Stimulated activated naive CD8-positive, alpha-beta T cell treated with anti-CD3 and anti-CD28 coated beads, Interleukin-15, amount 100 ng/mL, for 72 hours (primary cell): ENCODE measurements around the gene SRL.
A peak's percentile ranks its signal among the peaks of the same experiment; 100 is the strongest.
"Not testable (repeated sequence)": the region's sequence is repeated elsewhere in the genome, so short reads cannot be mapped to it uniquely, and the experiment has no call there.

Experiments
- ATAC-seq: fragments of 150-1000 bp; cut with Tn5 transposase; 2 replicates; pipeline ENCODE4 v1.10.0; 2021; ENCODE audit warnings: mild to moderate bottlenecking, moderate library complexity
- DNase-seq, 2 donors: peaks; one replicate each; pipeline ENCODE4 v3.0.0; 2021 to 2022
- H3K27ac Mint-ChIP-seq, 2 donors: one replicate each; pipeline ENCODE4 v1.8.0; 2022; ENCODE audit warnings: mild to moderate bottlenecking in 2 of 2, mixed read lengths in 2 of 2, moderate library complexity in 2 of 2
- H3K27me3 Mint-ChIP-seq: one replicate; pipeline ENCODE4 v1.8.0; 2022; ENCODE audit warnings: mixed read lengths
- H3K4me1 Mint-ChIP-seq: one replicate; pipeline ENCODE4 v1.8.0; 2022; ENCODE audit warnings: mild to moderate bottlenecking, mixed read lengths
- H3K4me3 Mint-ChIP-seq, 2 donors: one replicate each; pipeline ENCODE4 v1.8.0; 2022; ENCODE audit warnings: mild to moderate bottlenecking in 2 of 2, mixed read lengths in 2 of 2, moderate library complexity in 1 of 2
- H3K9me3 Mint-ChIP-seq, 2 donors: one replicate each; pipeline ENCODE4 v1.8.0; 2022; ENCODE audit warnings: mixed read lengths in 2 of 2

Gene SRL

DNA sequence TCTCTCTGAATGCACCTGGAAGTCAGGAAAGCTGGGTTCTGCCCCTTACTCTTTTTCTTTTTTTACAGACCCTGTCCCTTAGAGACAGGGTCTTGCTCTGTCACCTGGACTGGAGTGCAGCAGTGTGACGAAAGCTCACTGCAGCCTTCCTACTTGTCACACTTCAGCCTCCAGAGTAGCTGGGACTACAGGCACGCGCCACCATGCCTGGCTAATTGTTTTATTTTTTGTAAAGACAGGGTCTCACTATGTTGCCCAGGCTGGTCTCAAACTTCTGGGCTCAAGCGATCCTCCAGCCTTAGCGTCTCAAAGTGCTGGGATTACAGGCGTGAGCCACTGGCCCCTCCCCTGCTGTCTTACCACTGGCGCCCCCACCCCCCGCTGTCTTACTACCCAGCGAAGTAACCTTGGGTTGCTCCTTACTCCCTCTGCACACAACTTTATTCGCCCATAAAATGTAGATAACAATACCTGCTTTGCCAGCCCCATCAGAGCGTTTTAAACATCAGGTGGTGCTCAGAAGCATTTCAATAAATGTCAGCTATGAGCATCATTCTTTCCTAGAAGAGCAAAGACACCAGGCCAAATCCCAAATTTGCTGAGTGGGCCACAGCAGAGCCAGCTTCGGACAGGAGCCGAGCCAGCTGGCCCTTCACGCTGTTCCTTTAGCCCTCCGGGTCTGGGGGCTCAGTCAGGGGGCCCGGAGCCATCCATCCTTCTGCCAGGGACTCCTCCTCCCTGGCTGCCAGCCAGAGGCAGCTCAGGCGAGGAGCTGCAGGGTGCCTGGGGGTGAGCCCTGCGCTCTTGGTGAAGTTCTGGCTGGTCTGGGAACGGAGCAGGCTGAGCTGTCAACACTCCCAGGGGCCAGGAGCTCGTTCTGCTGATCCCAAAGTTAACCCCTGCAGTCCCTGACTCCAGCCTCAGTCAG is 24.4 kb downstream of the SRL start:
- H3K4me3 Mint-ChIP-seq: no peak overlapping the region
- no peak overlapping the region for H3K27ac Mint-ChIP-seq
- peaks cover 8% of the 10 kb centered on the region for H3K27me3 Mint-ChIP-seq
- ATAC-seq (no peak), DNase-seq (no peak)
- no peaks in the 10 kb centered on the region for H3K9me3 Mint-ChIP-seq
- no peaks in the 10 kb centered on the region for H3K4me1 Mint-ChIP-seq

DNA sequence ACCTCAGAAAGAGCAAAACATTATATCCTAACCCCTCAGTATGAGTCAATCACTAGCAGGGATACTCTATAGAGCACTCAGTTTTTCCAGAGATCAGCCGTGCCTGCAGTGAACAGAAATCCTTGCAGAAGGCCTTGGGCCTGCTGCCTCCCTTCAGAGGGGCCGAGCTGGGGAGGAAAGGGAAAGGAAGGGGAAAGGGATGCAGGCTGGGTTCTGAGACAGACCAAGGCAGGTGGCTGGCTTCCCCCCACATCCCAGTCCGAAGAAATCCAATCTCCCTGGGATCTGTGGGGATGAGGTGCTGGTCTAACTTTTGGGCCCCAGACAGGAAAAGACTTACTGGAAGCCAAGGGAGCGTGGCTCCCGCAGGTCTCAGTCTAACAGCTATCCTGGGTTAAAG is 25.3 kb downstream of the SRL start:
- peaks cover 8% of the 10 kb centered on the region for H3K27me3 Mint-ChIP-seq
- DNase-seq: no peak
- H3K4me1 Mint-ChIP-seq: no peaks in the 10 kb centered on the region
- ATAC-seq: no peak
- H3K27ac Mint-ChIP-seq: no peak overlapping the region
- no peaks in the 10 kb centered on the region for H3K9me3 Mint-ChIP-seq
- H3K4me3 Mint-ChIP-seq: no peak overlapping the region

DNA sequence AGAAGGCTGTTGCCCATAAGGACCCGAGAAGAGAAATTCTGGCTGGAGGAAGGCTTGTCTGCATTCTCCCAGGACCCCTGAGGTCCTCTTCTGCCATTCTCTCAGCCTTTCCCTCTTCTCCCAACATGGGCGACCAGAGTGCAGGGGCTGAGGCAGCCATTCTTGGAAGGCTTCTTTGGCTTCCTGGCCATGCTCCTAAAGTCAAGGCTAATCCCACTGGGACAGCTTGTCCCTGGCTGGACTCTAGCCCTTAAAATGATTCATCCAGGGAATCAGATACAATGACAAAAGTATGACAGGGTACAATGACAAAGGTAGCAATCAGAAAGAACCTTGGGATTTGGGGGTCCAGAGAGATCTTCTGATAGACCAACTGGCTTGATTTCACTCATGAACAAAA is 26.8 kb downstream of the SRL start:
- H3K4me3 Mint-ChIP-seq: no peak overlapping the region

DNA sequence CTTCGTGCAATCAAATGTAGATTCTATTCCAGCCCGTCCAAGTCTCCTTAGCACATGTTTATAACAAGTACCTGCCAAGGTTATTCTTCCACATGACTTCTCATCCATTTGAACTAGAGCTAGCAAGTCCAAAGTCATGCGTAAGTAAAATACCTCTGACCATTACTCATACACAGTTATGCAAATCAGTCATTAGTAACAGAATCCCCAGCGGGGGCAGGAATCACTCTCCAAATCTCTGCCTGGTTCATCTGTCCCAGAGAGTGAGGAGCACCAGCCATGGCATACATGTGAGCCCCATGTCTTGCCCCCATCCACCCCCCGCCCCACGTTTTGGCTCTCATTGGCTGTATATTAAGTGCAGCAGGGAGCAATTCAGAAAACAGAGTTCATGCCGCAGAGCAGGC is 27.7 kb downstream of the SRL start:
- Mint-ChIP-seq H3K4me1 (no peaks in the 10 kb centered on the region), H3K9me3 (no peaks in the 10 kb centered on the region), H3K4me3 (no peak overlapping the region), H3K27ac (no peak overlapping the region), H3K27me3 (peaks cover 16% of the 10 kb centered on the region)
- ATAC-seq: no peak
- DNase-seq: no peak

More for the DNA sequence above, 26.8 kb downstream of the SRL start:
- Mint-ChIP-seq H3K4me1 (no peaks in the 10 kb centered on the region), H3K27ac (no peak overlapping the region), H3K9me3 (no peaks in the 10 kb centered on the region), H3K27me3 (peaks cover 8% of the 10 kb centered on the region)
- ATAC-seq (no peak), DNase-seq (no peak)

DNA sequence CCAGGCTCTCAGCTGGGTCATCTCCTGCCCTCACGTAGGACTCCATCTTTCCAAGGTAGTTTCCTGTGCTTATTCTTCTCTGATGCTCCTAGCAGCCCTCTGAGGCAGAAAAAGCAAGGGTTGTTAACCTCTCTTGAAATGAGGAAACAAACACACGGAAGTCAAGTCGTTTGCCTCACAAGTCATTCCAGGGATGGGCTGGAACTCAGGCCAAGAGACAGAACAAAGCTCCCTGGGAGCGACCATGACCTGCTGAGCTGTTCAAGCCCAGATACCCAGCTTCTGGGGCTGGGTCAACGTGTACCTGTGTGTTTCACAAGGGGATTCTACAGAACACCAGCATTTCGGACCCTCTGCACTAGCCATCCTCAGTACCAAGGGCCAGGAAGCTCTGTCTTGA is 28.1 kb downstream of the SRL start:
- ATAC-seq (no peak), DNase-seq (no peak)
- H3K4me3 Mint-ChIP-seq: no peak overlapping the region
- H3K27me3 Mint-ChIP-seq: peaks cover 17% of the 10 kb centered on the region
- no peak overlapping the region for H3K27ac Mint-ChIP-seq
- no peaks in the 10 kb centered on the region for H3K4me1 Mint-ChIP-seq
- no peaks in the 10 kb centered on the region for H3K9me3 Mint-ChIP-seq

DNA sequence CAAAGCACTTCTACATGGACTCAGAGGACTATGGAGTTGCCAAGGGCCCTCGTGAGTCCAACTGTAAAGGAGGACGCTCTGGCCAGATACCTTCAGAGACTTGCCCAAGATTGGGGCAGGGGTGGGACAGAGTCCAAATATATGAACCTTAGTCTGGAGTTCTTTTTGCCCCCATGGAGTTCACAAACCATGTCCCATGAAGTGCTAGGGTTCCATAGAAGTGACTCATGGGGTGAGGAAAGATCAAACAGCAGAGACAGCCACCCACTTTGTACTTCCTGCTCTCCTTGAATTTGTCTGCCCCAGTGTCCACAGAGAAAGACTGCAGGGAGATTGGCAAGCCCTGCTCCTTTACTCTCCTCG is 29.0 kb downstream of the SRL start:
- Mint-ChIP-seq H3K4me3 (no peak overlapping the region), H3K4me1 (no peaks in the 10 kb centered on the region), H3K9me3 (no peaks in the 10 kb centered on the region), H3K27ac (peak overlapping the region in 1 of 2 donors; percentile 32), H3K27me3 (peaks cover 19% of the 10 kb centered on the region)
- ATAC-seq (no peak), DNase-seq (no peak)

DNA sequence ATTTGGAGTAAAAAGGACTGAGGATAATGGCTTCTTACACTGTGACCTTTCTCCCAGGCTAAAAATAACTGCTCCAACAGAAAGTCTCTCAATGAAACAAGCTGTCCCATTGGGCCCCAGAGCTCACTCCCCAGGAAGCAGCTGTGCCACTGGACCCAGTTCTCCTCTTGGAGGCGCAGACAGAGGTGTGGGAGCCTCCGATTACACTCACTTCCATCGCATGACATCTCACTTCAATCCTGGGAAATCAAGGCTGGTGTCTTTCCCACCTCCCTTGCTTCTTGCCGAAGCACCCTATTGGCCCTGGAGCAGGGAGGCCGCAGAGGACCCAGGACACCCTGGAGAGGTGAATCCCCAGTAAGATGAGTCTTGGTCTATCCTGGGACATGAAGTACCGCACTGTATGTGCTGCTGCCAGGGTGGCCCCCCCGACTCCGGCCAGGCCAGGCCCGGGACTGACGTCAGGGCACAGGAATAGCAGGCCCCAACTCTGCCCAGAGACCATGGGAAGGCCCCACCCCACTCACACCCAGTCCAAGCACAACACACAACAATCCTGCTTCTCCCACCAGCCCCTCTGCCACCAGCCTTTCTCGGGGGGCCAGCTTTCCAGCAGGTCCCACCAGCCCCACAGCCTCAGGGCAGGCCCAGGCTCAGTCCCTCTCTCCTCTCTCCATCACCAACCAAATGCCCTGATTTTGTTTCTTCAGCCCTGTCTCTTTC is 29.5 kb downstream of the SRL start:
- Mint-ChIP-seq H3K4me3 (no peak overlapping the region), H3K27me3 (peaks cover 24% of the 10 kb centered on the region), H3K27ac (no peak overlapping the region), H3K4me1 (peaks cover 5% of the 10 kb centered on the region), H3K9me3 (no peaks in the 10 kb centered on the region)
- no peak for ATAC-seq
- no peak for DNase-seq

DNA sequence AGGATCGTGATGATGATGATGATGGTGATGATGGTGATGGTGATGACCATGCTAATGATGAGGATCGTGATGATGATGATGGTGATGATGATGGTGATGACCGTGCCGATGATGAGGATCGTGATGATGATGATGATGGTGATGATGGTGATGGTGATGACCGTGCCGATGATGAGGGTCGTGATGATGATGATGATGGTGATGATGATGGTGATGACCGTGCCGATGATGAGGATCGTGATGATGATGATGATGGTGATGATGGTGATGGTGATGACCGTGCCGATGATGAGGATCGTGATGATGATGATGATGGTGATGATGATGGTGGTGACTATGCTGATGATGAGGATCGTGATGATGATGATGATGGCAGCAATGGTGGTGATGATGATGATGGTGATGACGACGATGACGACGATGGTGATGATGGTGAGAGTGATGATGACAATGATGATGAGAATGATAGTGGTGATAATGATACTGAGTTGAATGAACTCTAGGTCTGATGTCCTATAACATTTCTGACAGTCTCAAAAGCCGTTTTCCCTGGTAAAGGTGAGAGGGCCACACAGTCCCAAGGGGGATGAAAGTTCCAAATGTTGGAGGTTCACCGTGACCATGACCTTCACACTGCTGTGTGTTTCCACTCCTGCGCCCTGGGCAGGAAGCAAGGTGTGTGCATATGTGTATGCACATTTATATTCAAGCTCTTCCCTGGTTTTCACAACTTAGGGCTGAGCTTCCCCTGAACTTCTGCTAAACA is 30.3 kb downstream of the SRL start:
- not testable (repeated sequence) for H3K27ac Mint-ChIP-seq, H3K4me3 Mint-ChIP-seq, ATAC-seq, DNase-seq, H3K9me3 Mint-ChIP-seq
- Mint-ChIP-seq H3K27me3 (peaks cover 29% of the 10 kb centered on the region), H3K4me1 (peaks cover 12% of the 10 kb centered on the region)

DNA sequence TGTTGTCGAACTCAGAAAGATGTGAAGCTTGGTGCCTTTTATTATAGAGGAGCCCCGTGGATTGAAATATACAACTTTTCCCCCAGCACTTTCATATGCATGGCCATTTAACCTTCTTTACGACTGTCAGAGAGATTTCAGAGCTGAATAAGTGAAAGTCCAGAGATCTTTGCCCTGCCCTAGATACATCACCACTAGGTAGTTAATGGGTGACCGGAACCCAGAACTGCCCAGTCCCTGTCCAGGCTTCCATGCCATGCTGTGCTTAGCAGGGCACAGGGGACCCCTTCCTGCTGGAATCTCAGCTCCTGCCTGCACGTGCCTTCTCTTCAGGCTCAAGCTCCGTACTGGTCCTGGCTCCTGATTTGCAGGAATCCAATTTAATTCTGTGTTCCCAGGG is 32.2 kb downstream of the SRL start:
- H3K4me3 Mint-ChIP-seq: no peak overlapping the region

DNA sequence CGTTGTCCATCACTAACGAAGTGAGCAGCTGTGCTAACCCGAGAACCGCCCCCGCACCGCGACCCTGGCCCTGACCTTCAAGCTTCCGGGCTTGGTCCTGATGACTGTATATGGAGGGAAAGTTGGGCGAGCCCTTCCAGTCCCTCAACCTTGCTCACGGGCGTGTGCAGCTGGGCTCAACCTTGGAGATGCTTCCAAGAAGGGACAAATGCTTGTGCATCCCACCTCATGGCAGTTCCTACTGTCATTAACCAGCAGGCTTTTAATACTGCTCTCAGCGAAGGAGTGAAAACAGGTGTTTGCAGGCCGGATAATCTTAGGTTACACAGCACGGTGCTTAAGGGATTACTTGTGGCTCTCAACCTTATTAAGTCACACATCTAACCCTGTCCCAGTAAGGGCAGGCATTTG is 33.5 kb downstream of the SRL start:
- Mint-ChIP-seq H3K9me3 (no peaks in the 10 kb centered on the region), H3K4me3 (no peak overlapping the region), H3K27me3 (peaks cover 28% of the 10 kb centered on the region), H3K4me1 (peaks cover 16% of the 10 kb centered on the region), H3K27ac (peak overlapping the region in 1 of 2 donors; percentile 15)
- no peak for DNase-seq
- ATAC-seq: no peak

More for the DNA sequence above, 32.2 kb downstream of the SRL start:
- DNase-seq (no peak), ATAC-seq (no peak)
- no peaks in the 10 kb centered on the region for H3K9me3 Mint-ChIP-seq
- H3K27ac Mint-ChIP-seq: no peak overlapping the region
- H3K27me3 Mint-ChIP-seq: peaks cover 28% of the 10 kb centered on the region
- H3K4me1 Mint-ChIP-seq: peaks cover 16% of the 10 kb centered on the region

DNA sequence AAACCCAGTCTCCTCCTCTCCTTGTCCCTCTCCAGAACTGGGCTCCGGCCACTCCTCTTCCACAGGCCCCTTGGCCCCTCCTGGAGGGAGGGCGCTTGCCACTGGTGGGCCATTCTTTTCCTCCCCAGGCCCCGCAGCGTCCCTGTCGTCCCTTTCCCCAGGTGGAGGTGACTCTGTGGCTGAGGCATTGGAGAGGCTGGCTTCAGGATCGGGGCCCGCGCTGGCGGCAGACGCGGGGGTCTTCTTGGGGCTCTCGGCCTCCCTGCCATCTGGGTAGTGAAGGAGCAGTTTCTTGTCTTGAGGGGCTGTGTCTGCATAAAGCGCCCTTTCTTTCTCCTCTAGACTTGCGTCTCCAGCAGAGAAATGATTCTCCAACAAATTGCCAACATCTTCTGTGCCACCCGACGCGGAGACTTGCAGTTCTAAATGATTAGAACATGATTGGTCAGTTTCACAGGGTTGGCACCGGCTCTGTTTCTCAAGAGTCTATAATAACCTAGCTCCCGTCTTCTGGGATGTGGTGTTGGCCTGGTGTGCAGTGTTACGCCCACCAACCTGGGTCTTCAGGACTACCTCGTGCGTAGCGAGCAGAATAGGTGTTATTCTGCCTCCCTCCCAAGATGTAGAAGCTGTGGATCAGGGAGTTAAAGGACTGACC is 34.1 kb downstream of the SRL start:
- H3K9me3 Mint-ChIP-seq: no peaks in the 10 kb centered on the region
- H3K4me3 Mint-ChIP-seq: peak overlapping the region in 1 of 2 donors; percentile 11
- ATAC-seq (no peak), DNase-seq (no peak)
- H3K4me1 Mint-ChIP-seq: peaks cover 16% of the 10 kb centered on the region
- peak overlapping the region in 1 of 2 donors; percentile 68 for H3K27ac Mint-ChIP-seq
- H3K27me3 Mint-ChIP-seq: peaks cover 28% of the 10 kb centered on the region

DNA sequence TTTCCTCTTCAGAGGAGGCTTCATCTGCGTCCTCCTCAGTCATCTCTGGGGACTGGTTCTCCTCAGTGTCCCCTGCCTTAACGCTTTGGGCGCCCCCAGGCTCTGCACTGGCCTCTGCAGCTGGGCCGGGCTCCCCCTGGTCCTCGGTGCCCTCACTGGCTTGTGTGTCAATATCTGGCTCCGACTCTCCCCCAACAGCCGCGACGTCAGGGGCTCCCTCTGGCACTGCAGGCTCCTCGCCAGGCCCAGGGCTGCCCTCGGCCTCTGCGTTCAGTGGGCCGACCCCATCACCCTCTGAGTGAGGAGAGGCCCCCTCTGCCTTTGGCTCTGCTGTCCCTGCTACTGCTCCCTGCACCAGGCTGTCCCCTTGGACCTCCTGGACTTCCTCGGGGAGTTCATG is 34.7 kb downstream of the SRL start:
- no peaks in the 10 kb centered on the region for H3K9me3 Mint-ChIP-seq
- H3K4me3 Mint-ChIP-seq: peak overlapping the region; percentile 11 to 36
- peaks cover 28% of the 10 kb centered on the region for H3K27me3 Mint-ChIP-seq
- peak overlapping the region; percentile 30 to 91 for H3K27ac Mint-ChIP-seq
- DNase-seq (no peak), ATAC-seq (no peak)
- peaks cover 16% of the 10 kb centered on the region for H3K4me1 Mint-ChIP-seq

DNA sequence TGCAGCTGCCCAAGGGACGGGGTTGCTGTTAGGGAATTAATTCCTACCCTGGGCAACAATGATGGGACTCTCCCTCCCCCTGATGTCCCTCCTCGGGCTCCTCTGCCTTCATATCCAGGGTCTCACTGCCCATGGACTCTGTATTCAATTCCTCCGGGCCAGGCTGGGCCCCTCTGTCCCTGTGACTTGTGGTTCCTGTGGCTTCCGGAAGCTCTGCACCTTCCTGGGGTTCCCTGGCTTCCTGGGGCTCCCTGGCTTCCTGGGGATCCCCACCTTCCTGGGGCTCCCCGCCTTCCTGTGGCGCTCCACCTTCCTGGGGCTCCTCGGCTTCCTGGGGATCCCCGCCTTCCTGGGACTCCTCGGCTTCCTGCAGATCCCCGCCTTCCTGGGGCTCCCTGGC is 35.2 kb downstream of the SRL start:
- peaks cover 28% of the 10 kb centered on the region for H3K27me3 Mint-ChIP-seq
- peak overlapping the region; percentile 11 to 36 for H3K4me3 Mint-ChIP-seq
- ATAC-seq (no peak), DNase-seq (no peak)
- H3K9me3 Mint-ChIP-seq: no peaks in the 10 kb centered on the region
- peaks cover 16% of the 10 kb centered on the region for H3K4me1 Mint-ChIP-seq
- H3K27ac Mint-ChIP-seq: peak overlapping the region in 1 of 2 donors; percentile 30

DNA sequence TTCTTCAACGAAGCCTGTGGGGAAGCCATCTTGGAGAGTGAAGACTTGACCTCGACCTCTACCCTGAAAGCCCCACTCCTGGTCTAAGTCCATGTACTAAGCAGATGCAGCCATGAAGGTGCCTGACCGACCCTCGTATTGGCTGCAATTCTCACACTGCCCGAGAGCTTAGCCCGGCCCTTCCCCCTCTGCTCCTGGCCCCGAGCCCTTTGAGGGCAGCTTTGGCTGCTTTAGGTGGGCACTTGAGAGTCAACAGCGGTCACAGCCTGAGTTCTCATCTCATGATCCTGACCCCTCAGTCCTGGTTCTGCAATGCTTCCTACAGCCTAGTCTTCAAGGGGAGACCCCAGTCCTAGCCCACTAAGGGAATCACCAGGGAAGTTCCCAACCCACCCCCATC is 35.9 kb downstream of the SRL start:
- H3K9me3 Mint-ChIP-seq: no peaks in the 10 kb centered on the region
- H3K4me1 Mint-ChIP-seq: peaks cover 16% of the 10 kb centered on the region
- no peak overlapping the region for H3K4me3 Mint-ChIP-seq
- H3K27ac Mint-ChIP-seq: no peak overlapping the region
- DNase-seq (no peak), ATAC-seq (no peak)
- peaks cover 28% of the 10 kb centered on the region for H3K27me3 Mint-ChIP-seq

DNA sequence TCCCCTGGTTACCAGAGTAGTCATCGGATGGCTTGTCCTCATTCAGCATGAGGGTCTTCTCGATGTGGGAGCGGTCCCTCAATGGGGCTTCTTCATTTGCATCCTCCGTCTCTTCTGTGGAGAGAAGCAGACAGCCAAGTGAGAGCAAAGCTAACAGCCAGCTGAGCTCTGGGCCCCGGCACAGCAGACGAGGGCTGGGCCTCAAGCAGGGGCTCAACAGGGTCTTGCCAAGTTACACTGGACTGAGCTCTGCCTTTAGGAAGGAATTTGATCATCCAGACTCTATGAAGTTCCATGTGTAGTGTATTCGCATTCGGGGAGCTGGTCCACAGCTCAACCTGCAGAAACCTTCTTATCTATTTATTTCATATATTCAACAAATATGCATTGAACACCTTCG is 37.4 kb downstream of the SRL start:
- DNase-seq (no peak), ATAC-seq (no peak)
- Mint-ChIP-seq H3K4me1 (peaks cover 26% of the 10 kb centered on the region), H3K27me3 (peaks cover 33% of the 10 kb centered on the region), H3K27ac (peak overlapping the region in 1 of 2 donors; percentile 40), H3K4me3 (no peak overlapping the region), H3K9me3 (no peaks in the 10 kb centered on the region)
